Epithelial cell of prostate (primary cell): Measurements from ENCODE around the gene CDKN3.
"Not testable (repeated sequence)": the region's sequence is repeated elsewhere in the genome, so short reads cannot be mapped to it uniquely, and the experiment has no call there.

Experiments used
- DNase-seq: peaks from one replicate; pipeline ENCODE4 v3.0.0-alpha.2; 2011; ENCODE audit warnings: low read depth, low spot score
- H3K27ac ChIP-seq: fragments of 450-650 bp; 2 replicates; pipeline ENCODE4 v1.5.1; 2017; ENCODE audit warnings: mild to moderate bottlenecking

CDKN3 gene

DNA sequence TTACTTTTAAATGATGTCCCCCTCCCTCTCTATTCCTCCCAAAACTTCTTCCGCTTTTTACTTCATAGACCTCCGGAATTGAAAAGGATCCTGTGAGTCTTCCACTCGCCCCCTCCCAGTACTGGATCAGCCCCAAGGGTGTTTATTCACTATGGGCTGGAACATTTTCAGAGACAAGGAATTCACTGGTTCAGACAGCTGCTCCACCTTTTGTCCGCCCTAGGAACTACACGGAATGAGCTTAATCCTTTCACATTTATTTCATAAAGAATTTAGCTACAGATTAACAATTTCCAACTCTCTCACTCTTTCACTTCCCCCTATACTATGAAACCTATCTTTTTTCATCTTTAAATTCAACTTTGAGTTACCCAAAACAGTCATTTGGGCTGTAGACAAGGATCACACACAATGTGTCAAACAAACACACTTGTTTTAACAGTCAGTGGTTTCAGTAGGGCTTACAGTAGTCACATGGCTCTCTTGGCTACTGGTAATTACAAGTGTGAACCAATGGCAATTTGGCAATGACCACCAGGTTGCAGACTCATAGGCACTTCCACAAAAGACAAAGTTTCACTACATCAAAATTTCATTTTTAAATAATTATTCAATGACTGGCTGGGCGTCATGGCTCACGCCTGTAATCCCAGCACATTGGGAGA is 23.8 kb downstream of the CDKN3 start:
- no peak for DNase-seq

DNA sequence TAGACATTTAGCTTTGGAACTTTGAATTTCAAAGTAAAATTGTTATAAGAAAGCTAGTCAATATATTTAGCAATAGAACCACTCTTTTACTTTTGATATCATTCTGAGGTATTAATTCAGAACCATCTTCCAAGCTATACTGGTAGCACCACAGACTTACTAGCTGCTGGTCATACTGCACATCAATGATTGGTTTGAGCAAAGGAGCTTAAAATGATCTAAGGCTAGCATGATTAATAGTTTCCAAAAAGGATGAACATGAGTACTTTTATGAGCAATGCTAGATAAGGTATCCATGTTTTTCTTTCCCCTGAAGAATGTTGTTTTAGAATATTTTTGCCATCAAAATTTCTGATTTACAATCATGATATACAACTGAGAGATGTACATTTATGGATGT is 27.2 kb downstream of the CDKN3 start:
- no peak overlapping the region for H3K27ac ChIP-seq
- DNase-seq: no peak

More for the DNA sequence above, 23.8 kb downstream of the CDKN3 start:
- no peak overlapping the region for H3K27ac ChIP-seq

DNA sequence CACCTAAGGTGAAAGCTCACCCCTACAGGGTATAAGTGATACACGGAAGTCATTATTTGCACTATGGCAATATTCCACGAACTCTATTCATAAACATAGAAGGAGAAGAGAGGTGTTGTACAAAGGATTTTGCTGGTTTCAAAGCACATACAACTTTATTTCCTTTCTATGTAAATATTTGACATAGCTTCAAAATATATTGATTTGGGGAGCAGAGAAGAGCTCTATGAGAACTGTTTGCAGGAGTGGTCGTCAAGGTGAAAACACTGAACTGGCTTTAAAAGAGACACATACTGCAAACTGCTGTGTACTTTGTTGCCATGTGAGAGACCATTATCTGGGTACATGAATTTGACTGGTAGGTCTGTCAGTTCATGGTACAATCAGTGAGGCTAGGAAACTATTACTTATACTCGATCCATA is 27.7 kb downstream of the CDKN3 start:
- DNase-seq: no peak
- no peak overlapping the region for H3K27ac ChIP-seq

DNA sequence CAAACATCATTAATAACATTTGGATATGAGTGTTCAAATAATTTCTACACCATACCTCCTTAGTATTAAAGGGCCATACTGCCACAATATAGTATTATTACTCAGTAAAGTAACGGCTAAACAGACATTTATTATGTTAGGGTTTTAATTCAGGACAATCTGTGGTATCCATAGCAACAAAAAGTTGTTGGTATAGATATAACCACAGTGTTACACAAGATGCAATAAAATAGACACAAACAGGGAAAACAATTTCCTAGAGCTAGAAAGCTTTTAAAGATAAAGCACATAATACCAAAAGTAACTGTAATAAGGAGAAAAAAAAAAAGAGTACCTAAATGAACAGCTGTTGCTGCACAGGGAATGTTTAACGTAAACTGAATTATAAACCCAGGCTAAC is 28.3 kb downstream of the CDKN3 start:
- DNase-seq: no peak
- no peak overlapping the region for H3K27ac ChIP-seq

DNA sequence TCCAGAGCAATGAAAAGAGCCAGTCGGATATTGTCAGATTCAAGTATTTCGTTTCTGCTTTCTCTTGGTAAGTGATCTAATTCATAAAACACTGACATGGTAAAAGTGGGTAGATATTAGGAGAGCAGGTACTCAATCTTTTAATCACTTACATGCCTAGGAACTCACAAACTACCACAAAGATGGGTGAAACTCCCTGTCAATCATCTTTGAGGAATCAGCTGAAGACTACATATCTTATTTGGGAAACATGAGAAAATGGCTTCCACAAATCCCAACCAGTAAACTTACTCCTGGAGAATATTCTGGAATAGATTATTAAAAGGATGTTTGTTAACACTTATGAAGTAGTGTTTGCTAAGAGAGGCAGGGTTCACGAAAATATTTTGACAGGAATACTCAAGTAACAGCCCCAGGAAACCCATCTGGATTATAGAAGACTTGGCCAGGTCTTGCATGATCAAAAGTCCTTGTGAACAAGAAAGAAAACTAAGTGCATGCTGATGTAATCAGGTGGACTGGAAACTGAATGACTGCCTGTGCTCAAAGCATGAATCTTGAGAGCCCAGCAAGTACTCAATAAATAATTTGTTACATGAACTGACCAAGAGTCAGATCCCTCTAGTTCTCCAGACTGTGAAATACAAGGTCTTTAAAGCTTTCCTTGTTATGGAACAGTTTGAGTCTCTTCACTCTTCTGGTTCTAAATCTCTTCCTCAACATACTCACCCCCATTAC is 28.9 kb downstream of the CDKN3 start:
- no peak for DNase-seq
- H3K27ac ChIP-seq: no peak overlapping the region

DNA sequence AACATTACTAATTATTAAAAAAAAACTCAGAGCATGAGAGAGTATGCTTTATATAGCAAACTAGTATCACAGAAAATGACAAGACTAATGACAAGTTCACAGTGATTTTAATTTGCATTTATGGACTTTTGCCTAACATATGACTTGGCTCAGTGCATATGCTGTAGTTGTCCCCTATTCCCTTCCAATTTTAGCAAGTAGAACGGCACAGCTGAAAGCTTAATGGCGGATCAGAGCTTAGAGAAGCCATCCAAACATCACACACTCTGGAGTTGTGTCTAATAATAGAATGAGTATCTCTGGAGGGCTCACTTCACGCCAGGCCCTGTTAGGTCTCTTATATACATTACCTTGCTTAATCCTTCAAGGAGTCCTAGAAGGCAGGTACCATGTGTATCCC is 31.1 kb downstream of the CDKN3 start:
- DNase-seq: no peak
- no peak overlapping the region for H3K27ac ChIP-seq

DNA sequence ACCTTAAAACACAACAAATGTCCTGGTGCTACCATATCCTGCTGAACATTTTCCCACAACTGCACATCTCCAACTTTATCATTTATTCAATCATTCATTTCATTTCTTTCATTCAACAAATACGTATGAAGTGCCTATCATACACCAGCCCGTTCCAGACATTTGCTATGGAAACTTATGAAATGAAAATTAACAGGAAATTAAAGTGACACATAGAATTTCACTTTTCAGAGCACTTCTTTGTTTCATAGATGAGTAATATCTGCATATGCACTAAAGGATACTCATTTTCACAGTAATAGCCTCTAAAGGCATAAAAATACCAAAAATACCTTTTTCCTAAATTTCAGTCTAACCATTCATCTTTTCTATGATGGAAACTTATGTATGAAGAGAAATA is 31.7 kb downstream of the CDKN3 start:
- H3K27ac ChIP-seq: no peak overlapping the region

DNA sequence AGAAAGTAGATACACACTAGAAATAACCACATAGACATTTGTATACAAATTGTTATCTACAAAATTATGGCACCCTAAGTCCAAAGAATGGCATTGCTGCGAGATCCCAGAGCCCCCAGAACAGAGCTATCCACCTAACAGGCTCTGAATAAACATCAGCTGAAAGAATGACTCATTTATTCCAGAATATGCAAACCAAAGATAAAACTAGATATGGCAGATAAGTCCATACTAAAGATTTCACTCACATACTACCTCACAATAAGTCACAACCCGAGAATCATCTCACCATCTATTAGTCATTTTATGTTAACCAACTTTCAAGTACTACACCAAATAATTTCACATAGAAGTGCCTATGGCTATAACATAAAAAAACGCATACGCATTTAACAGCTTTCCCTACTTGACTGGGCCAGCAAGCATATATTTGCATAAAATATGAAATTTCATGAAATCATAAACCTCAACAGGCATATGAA is 38.7 kb downstream of the CDKN3 start:
- peak; percentile 36 for DNase-seq
- H3K27ac ChIP-seq: peak overlapping the region; percentile 38

More for the DNA sequence above, 31.7 kb downstream of the CDKN3 start:
- no peak for DNase-seq

DNA sequence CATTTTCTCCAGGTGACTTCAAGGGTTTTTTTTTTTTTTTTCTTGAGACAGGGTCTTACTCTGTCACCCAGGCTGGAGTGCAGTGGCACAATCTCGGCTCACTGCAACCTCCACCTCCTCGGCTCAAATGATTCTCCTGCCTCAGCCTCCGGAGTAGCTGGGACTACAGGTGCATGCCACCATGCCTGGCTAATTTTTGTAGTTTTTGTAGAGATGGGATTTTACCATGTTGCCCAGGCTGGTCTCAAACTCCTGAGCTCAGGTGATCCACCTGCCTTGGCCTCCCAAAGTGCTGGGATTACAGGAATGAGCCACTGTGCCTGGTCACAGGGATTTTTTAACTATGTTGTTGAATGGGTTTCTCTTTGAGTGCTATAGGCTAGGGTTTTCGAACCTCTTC is 41.1 kb downstream of the CDKN3 start:
- H3K27ac ChIP-seq, DNase-seq: not testable (repeated sequence)

DNA sequence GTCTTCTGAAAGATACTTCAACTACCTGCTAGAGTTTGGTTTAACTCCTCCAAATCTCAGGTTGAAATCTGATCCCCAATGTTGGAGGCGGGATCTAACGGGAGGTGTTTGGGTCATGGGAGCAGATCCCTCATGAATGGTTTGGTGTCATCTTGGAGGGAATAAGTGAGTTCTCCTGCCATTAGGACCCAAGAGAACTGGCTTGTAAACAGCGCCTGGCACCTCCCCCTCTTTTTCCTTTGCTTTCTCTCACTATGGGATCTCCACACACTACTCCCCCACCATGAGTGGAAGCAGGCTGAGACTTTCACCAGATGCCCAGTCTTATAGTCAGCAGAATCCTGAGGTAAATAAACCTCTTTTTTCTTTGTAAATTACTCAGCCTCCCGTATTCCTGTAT is 41.9 kb downstream of the CDKN3 start:
- DNase-seq: no peak

DNA sequence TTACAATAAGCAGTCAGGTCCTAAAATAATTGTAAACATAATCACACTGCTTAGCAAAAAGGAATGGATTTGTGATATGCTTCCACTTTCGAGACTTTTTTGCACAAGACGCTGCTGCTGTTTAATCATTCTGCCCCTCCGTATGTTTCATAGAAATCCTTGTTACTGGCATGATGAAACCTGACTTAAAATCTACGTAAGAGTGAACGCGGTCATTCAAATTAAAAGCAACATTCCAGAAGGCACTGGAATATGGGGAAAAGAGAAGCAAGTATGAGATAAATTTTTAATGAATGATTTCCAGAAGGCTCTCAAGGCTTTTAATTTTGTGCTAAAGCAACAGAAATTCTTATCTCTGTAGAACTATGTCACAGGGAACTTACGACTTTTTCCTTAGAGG is 43.2 kb downstream of the CDKN3 start:
- no peak for DNase-seq
- peak overlapping the region; percentile 96 for H3K27ac ChIP-seq

More for the DNA sequence above, 41.9 kb downstream of the CDKN3 start:
- H3K27ac ChIP-seq: no peak overlapping the region

DNA sequence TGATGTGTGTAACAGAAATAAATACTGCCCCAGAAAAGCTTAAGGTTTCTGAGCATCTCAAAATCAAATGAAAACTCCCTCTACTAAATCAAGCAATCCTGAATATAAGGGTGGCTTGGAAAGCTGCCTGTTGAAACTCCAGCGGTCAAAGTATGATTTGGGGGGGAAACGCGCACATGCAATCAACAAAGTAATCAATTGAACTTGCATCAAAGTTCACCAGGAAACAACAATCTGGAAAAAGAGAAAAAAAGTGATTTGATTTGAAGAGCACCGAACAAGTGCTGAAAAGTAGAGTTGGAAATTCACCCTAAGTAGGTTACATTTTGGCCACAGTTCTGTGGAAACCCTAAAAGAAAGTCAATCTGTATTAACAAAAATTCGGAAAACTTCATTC is 43.7 kb downstream of the CDKN3 start:
- DNase-seq: no peak
- H3K27ac ChIP-seq: peak overlapping the region; percentile 96

DNA sequence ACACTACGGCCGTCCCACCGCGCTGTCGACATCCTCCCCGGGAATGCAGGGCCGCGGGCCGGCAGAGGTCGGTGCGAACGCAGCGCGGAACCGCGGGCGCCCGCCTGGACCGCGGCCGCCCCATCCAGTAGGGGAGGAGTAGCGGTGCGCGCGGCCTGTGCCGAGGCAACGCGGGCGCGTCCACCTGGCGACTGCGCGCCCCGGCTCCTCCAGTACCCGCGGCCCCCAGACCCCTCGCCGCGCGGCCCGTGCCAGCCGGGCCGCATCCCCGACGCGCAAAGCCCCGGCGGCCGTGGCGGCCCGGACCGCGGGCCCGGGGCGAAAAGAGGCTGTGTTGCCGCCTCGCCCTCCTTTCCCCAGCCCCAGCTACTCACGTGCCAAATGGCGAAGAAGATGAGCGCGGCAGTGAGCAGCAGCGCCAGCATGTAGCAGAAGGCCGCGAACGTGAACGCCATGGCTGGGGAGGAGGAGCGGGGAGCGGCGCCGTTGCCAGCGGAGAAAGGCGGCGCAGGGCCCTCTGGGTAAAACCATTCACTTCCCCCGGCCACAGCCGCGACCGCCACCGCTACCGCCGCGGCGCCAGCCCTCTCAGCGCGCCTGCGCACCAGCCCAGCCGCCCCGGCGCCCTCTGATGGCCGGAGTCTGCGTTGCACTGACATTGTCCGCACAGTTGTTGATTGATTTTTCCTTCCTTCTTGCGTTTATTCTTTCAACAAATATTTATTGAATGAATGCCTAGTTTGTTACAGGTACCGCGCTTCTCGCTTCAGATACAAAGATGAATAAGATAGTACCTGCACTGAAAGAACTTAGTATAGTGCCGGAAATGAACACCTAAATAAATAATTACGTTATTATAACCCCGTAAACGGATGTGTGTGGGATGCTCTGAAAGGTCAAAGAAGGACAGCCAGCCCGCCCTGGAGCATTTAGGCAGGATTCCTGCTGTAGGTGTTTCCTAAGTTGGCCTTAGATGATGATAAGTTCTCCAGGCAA is 44.4 kb downstream of the CDKN3 start, which contains the start of gene CNIH1:
Gene CNIH1, minus strand, starts transcription at position 502 of the 996 bp plus-strand sequence. Its CDS starts 47 bp downstream, at position 455.
- peak; percentile 53 for DNase-seq

DNA sequence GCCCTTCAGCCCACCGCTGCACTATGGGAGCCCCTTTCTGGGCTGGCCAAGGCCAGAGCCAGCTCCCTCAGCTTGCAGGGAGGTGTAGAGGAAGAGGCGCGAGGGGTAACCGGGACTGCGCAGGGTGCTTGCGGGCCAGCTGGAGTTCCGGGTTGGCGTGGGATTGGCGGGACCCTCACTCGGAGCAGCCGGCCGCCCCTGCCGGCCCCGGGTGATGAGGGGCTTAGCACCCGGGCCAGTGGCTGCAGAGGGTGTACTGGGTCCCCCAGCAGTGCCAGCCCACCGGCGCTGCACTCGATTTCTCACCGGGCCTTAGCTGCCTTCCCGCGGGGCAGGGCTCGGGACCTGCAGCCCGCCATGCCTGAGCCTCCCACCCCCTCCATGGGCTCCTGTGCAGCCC is 46.2 kb downstream of the CDKN3 start:
- H3K27ac ChIP-seq: not testable (repeated sequence)

More for the DNA sequence above, 44.4 kb downstream of the CDKN3 start, which contains the start of gene CNIH1:
- peak within 1 kb of the TSS; percentile 96 for H3K27ac ChIP-seq

DNA sequence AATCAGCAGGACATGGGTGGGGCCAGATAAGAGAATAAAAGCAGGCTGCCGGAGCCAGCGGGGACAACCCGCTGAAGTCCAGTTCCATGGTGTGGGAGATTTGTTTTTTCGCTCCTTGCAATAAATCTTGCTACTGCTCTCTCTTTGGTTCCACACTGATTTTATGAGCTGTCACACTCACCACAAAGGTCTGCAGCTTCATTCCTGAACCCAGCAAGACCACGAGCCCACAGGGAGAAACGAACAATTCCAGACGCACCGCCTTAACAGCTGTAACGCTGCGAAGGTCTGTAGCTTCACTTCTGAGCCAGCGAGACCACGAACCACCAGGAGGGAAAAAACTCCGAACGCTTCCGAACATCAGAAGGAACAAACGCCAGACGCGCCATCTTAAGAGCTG is 47.2 kb downstream of the CDKN3 start:
- no peak for DNase-seq
- no peak overlapping the region for H3K27ac ChIP-seq

More for the DNA sequence above, 46.2 kb downstream of the CDKN3 start:
- not testable (repeated sequence) for DNase-seq

DNA sequence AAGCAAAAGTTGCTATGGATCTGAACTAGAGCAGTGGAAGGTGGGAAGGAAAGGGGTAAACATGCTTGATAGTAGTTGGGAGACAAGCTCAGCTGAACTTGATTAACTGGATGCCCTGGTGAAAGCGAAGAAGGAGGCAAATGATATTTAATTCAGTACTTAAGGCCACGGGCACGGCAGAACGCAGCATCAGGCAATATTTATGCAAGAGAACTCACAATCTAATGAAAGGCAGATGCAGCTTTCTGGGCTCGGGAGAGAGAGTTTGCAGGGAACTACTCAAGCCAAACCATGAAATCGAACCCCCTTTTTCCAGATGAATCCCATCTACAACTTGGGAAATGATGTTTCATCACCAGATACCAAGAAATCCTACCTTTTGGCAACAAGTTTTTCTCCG is 47.9 kb downstream of the CDKN3 start:
- no peak for DNase-seq
- H3K27ac ChIP-seq: no peak overlapping the region

DNA sequence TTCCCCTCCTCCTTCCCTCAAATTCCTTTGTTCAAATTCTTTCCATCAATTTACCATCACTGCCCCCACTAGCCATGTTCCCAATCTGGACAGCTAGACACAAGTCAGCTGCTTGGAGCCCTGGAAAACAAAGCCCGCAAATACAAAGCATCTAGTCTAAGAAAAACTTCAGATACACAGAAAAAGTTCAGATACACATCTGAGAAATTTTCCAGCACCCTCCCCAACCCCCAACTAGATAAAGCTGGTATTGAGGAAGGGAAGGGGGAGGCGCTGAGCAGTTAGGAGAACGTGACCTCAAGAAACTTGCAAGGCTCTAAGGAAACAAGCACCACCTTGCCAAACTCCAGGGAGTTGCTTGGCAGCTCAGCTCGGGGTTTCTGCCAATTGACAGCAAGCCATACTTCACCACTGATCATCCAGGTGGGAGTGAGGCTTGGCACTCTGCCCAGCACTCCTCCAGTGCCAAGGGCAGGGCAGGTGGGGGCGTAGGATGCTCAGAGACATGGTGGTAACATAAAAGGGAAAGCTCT is 49.4 kb downstream of the CDKN3 start:
- peak; percentile 29 for DNase-seq
- peak overlapping the region; percentile 83 for H3K27ac ChIP-seq

DNA sequence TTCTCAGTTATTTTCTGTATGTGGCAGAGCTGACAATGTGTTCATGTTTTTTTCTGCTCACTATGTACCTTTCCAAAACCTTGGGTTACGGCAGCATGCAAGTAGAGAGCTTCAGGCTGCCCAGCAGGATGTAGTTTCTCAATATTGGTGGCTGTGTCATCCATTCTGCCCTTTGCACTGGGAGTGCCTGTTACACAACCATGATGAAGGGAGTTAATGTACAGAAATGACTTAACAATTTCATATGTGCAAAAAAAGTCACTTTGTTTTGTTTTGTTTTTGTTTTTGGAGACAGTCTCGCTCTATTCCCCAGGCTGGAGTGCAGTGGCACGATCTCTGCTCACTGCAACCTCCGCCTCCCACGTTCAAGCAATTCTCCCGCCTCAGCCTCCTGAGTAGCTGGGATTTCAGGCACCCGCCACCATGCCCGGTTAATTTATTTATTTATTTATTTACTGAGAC is 50.5 kb downstream of the CDKN3 start:
- peak overlapping the region; percentile 83 for H3K27ac ChIP-seq
- DNase-seq: peak; percentile 57

DNA sequence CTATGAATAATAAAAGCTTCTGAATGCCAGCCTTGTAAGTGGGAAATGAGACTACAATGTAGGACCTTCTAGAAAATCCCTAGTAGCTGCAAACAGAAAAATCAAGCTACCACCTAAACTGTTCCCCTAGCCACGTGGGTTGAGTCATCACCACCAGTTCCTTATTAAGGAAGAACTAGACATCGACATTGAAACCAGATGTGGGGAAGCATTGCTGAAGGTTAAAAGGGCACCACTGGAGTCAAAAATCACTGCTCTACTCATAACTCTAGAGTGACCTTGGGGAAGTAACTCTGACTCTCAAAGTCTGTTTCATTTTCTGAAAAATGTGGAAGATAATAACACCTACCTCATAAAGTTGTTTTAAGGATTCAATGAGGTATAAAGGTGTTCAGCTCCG is 53.7 kb downstream of the CDKN3 start:
- H3K27ac ChIP-seq: no peak overlapping the region
- DNase-seq: no peak

DNA sequence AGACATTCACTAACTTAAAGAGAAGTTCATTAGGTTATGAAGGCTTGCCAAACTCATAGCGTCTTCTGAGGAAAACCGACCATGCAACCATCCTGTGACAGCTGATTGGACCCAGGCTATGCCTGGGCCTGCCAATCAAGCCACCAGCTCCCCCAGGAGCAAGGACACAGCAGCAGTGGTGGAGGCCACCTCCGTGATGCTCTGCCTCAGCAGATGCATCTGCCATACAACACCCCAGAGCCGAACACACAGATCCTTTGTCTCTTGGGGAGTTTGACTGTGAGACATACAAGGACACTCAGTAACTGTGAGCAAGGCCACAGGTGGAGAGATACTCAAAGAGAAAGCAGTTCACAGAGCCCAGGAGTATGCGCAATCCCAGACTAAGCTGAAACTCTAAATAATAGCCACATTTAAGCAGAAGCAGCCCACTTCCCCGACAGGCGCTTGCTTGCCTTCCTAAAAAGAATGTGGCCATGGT is 54.4 kb downstream of the CDKN3 start:
- H3K27ac ChIP-seq: no peak overlapping the region
- DNase-seq: no peak
